Mesothelial cell of epicardium (in vitro differentiated cells): Measurements from ENCODE around the gene HOXC6. TPM values are rescaled to one million over a fixed set of nuclear protein-coding genes. Genes with fewer than 3 reads are reported as not detected.

Source experiments
- DNase-seq, 2 experiments: peaks; one replicate each; pipeline ENCODE4 v3.0.0; 2021; ENCODE audit warnings: low spot score in 2 of 2; ENCODE audit not compliant: unreplicated experiment in 2 of 2
- H3K27ac Mint-ChIP-seq: 2 replicates; pipeline ENCODE4 v1.8.0; 2021; ENCODE audit warnings: mixed read lengths
- H3K27me3 Mint-ChIP-seq: 2 replicates; pipeline ENCODE4 v1.8.0; 2021; ENCODE audit warnings: low read depth, mixed read lengths
- H3K36me3 Mint-ChIP-seq: 2 replicates; pipeline ENCODE4 v1.8.0; 2021; ENCODE audit warnings: mixed read lengths
- H3K4me1 Mint-ChIP-seq: 2 replicates; pipeline ENCODE4 v1.8.0; 2021; ENCODE audit warnings: mixed read lengths
- H3K4me3 Mint-ChIP-seq: 2 replicates; pipeline ENCODE4 v1.8.0; 2021; ENCODE audit warnings: mild to moderate bottlenecking, moderate library complexity, mixed read lengths
- H3K9me3 Mint-ChIP-seq: 2 replicates; pipeline ENCODE4 v1.8.0; 2021; ENCODE audit warnings: mixed read lengths
- CTCF ChIP-seq: fragments of 200-600 bp; sonication (generic); IDR thresholded peaks from one replicate; pipeline ENCODE4 v1.5.0; 2021; ENCODE audit warnings: antibody characterized with exemption; ENCODE audit not compliant: unreplicated experiment
- total RNA-seq: library from RNA; stranded (reverse); gene quantifications from 3 replicates; pipeline ENCODE4 v1.2.1, GENCODE V29; 2021

Gene HOXC6
- total RNA-seq, 1 donor from 2014 or later = 15.5 TPM

GRCh38 chr12:54020591-54021405, 7.4 kb upstream of the HOXC6 start:
- peak overlapping the region; percentile 75 for H3K27ac Mint-ChIP-seq
- H3K36me3 Mint-ChIP-seq = no peaks in the 10 kb centered on the region
- H3K4me3 Mint-ChIP-seq = peak overlapping the region; percentile 51
- H3K4me1 Mint-ChIP-seq = peaks cover 63% of the 10 kb centered on the region
- peaks cover 85% of the 10 kb centered on the region for H3K27me3 Mint-ChIP-seq
- H3K9me3 Mint-ChIP-seq = no peaks in the 10 kb centered on the region
- no peak for TF ChIP-seq CTCF
- no peak for DNase-seq

- DNase-seq = no peak
- H3K4me3 Mint-ChIP-seq = peak overlapping the region; percentile 51
- H3K27me3 Mint-ChIP-seq = peaks cover 84% of the 10 kb centered on the region
- no peak for TF ChIP-seq CTCF
- H3K27ac Mint-ChIP-seq = peak overlapping the region; percentile 75
- no peaks in the 10 kb centered on the region for H3K36me3 Mint-ChIP-seq
- peaks cover 65% of the 10 kb centered on the region for H3K4me1 Mint-ChIP-seq
- no peaks in the 10 kb centered on the region for H3K9me3 Mint-ChIP-seq
Observed at GRCh38 chr12:54021432-54022013, 6.7 kb upstream of the HOXC6 start.

- no peak for DNase-seq
- Mint-ChIP-seq H3K36me3 (no peaks in the 10 kb centered on the region), H3K4me3 (no peak overlapping the region), H3K27ac (no peak overlapping the region), H3K27me3 (peaks cover 88% of the 10 kb centered on the region), H3K4me1 (peaks cover 70% of the 10 kb centered on the region), H3K9me3 (no peaks in the 10 kb centered on the region)
- no peak for TF ChIP-seq CTCF
Observed at GRCh38 chr12:54022960-54023884, 5.0 kb upstream of the HOXC6 start.

GRCh38 chr12:54024127-54024526, 4.1 kb upstream of the HOXC6 start:
- peak overlapping the region; percentile 83 for H3K27ac Mint-ChIP-seq
- H3K9me3 Mint-ChIP-seq = no peaks in the 10 kb centered on the region
- DNase-seq = no peak
- H3K36me3 Mint-ChIP-seq = no peaks in the 10 kb centered on the region
- TF ChIP-seq CTCF = no peak
- H3K27me3 Mint-ChIP-seq = peaks cover 90% of the 10 kb centered on the region
- no peak overlapping the region for H3K4me3 Mint-ChIP-seq
- peaks cover 70% of the 10 kb centered on the region for H3K4me1 Mint-ChIP-seq

GRCh38 chr12:54024581-54025305, 3.5 kb upstream of the HOXC6 start:
- Mint-ChIP-seq H3K4me1 (peaks cover 70% of the 10 kb centered on the region), H3K9me3 (no peaks in the 10 kb centered on the region), H3K27me3 (peaks cover 90% of the 10 kb centered on the region), H3K36me3 (no peaks in the 10 kb centered on the region), H3K4me3 (no peak overlapping the region), H3K27ac (no peak overlapping the region)
- no peak for DNase-seq
- TF ChIP-seq CTCF = no peak
